ENCODE measurements around the gene CD58.
"Not testable (repeated sequence)": the region's sequence is repeated elsewhere in the genome, so short reads cannot be mapped to it uniquely, and the experiment has no call there.

Gene CD58

GRCh38 chr1:116571215-116571919 is 541 bp upstream of the CD58 start:
- DNase-seq (ENCODE audit: low read depth in 2 of 2): no peak

- DNase-seq (ENCODE audit: low read depth in 2 of 2): peak; percentile 26 to 33
These were observed 959 bp downstream of the CD58 start for GRCh38 chr1:116569776-116570357.

- no peak for DNase-seq (ENCODE audit: low read depth in 2 of 2)
These were observed 1.5 kb downstream of the CD58 start for GRCh38 chr1:116569381-116569670.

- DNase-seq (ENCODE audit: low read depth in 2 of 2): no peak
These were observed 2.0 kb downstream of the CD58 start for GRCh38 chr1:116568662-116569380.

GRCh38 chr1:116567790-116568661 is 2.8 kb downstream of the CD58 start:
- DNase-seq (ENCODE audit: low read depth in 2 of 2): no peak

GRCh38 chr1:116565222-116565621 is 5.6 kb downstream of the CD58 start:
- DNase-seq (ENCODE audit: low read depth in 2 of 2): no peak

- no peak for DNase-seq (ENCODE audit: low read depth in 2 of 2)
These were observed 6.4 kb downstream of the CD58 start for GRCh38 chr1:116564426-116564825.

GRCh38 chr1:116562465-116562864 is 8.4 kb downstream of the CD58 start:
- DNase-seq (ENCODE audit: low read depth in 2 of 2): not testable (repeated sequence)

GRCh38 chr1:116561563-116561962 is 9.3 kb downstream of the CD58 start:
- no peak for DNase-seq (ENCODE audit: low read depth in 2 of 2)

GRCh38 chr1:116560704-116561490 is 9.9 kb downstream of the CD58 start:
- no peak for DNase-seq (ENCODE audit: low read depth in 2 of 2)

GRCh38 chr1:116559304-116559761 is 11.5 kb downstream of the CD58 start:
- DNase-seq (ENCODE audit: low read depth in 2 of 2): no peak

- DNase-seq (ENCODE audit: low read depth in 2 of 2): no peak
These were observed 12.3 kb downstream of the CD58 start for GRCh38 chr1:116558571-116558970.

- DNase-seq (ENCODE audit: low read depth in 2 of 2): no peak
These were observed 12.7 kb downstream of the CD58 start for GRCh38 chr1:116558140-116558549.

- DNase-seq (ENCODE audit: low read depth in 2 of 2): no peak
These were observed 13.4 kb downstream of the CD58 start for GRCh38 chr1:116557323-116557878.

GRCh38 chr1:116556289-116557006 is 14.4 kb downstream of the CD58 start:
- peak; percentile 69 to 75 for DNase-seq (ENCODE audit: low read depth in 2 of 2)

- DNase-seq (ENCODE audit: low read depth in 2 of 2): no peak
These were observed 15.9 kb downstream of the CD58 start for GRCh38 chr1:116554924-116555323.

- no peak for DNase-seq (ENCODE audit: low read depth in 2 of 2)
These were observed 17.3 kb downstream of the CD58 start for GRCh38 chr1:116553386-116554115.

- DNase-seq (ENCODE audit: low read depth in 2 of 2): no peak
These were observed 24.4 kb downstream of the CD58 start for GRCh38 chr1:116546354-116546977.

GRCh38 chr1:116545359-116545705 is 25.5 kb downstream of the CD58 start:
- no peak for DNase-seq (ENCODE audit: low read depth in 2 of 2)
